ENCODE data around the gene JMJD7. TPM values are rescaled to one million over a fixed set of nuclear protein-coding genes. Genes with fewer than 3 reads are reported as not detected.

JMJD7 gene
- total and polyA plus RNA-seq, 10 donors = 3.2 to 20.1 (median 10.7) TPM

DNA sequence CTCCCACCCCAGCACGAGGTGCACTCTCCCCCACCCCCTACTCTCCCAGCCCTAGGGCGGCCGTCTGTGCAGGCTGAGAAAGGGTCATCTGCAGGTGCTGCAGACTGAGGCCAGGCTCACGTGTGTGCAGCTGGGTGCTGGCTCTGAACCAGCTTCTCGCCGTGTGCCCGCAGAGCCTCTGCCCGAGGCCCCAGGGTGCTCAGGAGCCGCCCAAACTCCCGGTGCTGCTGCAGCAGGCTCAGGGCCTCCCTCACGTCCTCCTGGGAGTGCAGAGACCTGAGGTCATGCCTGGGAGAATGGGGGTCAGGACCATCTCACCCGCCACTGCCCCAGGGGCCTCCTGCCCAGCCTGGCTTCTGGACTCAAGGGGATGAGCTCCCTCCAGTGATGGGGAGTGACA, 48.8 kb downstream of the JMJD7 start:
- WGBS, 5 donors = 70 to 86% (median 81%) methylated on average over 6 to 12 of the region's 12 CpGs
- Histone ChIP-seq H3K36me3 (no peaks in the 10 kb centered on the region), H3K9me3 (no peaks in the 10 kb centered on the region), H3K27ac (no peak overlapping the region), H3K4me1 (peaks cover 0 to 7% (median 3%) of the 10 kb centered on the region in 6 donors), H3K27me3 (replicated peaks in 1 of 7) (peaks cover 0 to 63% (median 4%) of the 10 kb centered on the region in 7 donors), H3K4me3 (no peak overlapping the region)
- intact Hi-C loops (cut with DNase I; ENCODE audit: low total_unique reads) = no loop called here
- TF ChIP-seq POLR2A (IDR thresholded peaks at IDR 0.05) = no peak
- TF ChIP-seq, protein P1, sequence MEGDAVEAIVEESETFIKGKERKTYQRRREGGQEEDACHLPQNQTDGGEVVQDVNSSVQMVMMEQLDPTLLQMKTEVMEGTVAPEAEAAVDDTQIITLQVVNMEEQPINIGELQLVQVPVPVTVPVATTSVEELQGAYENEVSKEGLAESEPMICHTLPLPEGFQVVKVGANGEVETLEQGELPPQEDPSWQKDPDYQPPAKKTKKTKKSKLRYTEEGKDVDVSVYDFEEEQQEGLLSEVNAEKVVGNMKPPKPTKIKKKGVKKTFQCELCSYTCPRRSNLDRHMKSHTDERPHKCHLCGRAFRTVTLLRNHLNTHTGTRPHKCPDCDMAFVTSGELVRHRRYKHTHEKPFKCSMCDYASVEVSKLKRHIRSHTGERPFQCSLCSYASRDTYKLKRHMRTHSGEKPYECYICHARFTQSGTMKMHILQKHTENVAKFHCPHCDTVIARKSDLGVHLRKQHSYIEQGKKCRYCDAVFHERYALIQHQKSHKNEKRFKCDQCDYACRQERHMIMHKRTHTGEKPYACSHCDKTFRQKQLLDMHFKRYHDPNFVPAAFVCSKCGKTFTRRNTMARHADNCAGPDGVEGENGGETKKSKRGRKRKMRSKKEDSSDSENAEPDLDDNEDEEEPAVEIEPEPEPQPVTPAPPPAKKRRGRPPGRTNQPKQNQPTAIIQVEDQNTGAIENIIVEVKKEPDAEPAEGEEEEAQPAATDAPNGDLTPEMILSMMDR (IDR thresholded peaks at IDR 0.05 in 8 of 11, conservative IDR thresholded peaks at IDR 0.05 in 3 of 11) = no peak
- TF ChIP-seq POLR2AphosphoS5 (IDR thresholded peaks at IDR 0.05) = no peak
- DNase-seq = peak; percentile 68

- no peaks in the 10 kb centered on the region for H3K36me3 ChIP-seq
- peak; percentile 68 for DNase-seq
- 84 to 91% (median 87%) methylated on average over 8 to 13 of the region's 13 CpGs for WGBS, 5 donors
- intact Hi-C loops (cut with DNase I; ENCODE audit: low total_unique reads) = no loop called here
- TF ChIP-seq, protein P1 (IDR thresholded peaks at IDR 0.05 in 8 of 11, conservative IDR thresholded peaks at IDR 0.05 in 3 of 11) = no peak
- no peak for TF ChIP-seq POLR2AphosphoS5 (IDR thresholded peaks at IDR 0.05)
- no peak for TF ChIP-seq POLR2A (IDR thresholded peaks at IDR 0.05)
- no peaks in the 10 kb centered on the region for H3K9me3 ChIP-seq
- H3K4me1 ChIP-seq = peaks cover 3 to 18% (median 14%) of the 10 kb centered on the region in 6 donors
- no peak overlapping the region for H3K27ac ChIP-seq
- no peak overlapping the region for H3K4me3 ChIP-seq
- peaks cover 0 to 74% (median 13%) of the 10 kb centered on the region in 7 donors for H3K27me3 ChIP-seq (replicated peaks in 1 of 7)
These were observed 49.9 kb downstream of the JMJD7 start for GRCh38 chr15:41877631-41878354.

- no peaks in the 10 kb centered on the region for H3K9me3 ChIP-seq
- H3K4me3 ChIP-seq = no peak overlapping the region
- no peaks in the 10 kb centered on the region for H3K36me3 ChIP-seq
- 81 to 95% (median 91%) methylated on average over 7 to 10 of the region's 10 CpGs for WGBS, 5 donors
- no peak for DNase-seq
- H3K4me1 ChIP-seq = peaks cover 4 to 22% (median 17%) of the 10 kb centered on the region in 6 donors
- H3K27ac ChIP-seq = no peak overlapping the region
- intact Hi-C loops (cut with DNase I; ENCODE audit: low total_unique reads) = no loop called here
- H3K27me3 ChIP-seq (replicated peaks in 1 of 7) = peaks cover 0 to 72% (median 13%) of the 10 kb centered on the region in 7 donors
- TF ChIP-seq POLR2A (IDR thresholded peaks at IDR 0.05) (no peak), POLR2AphosphoS5 (IDR thresholded peaks at IDR 0.05) (no peak)
- TF ChIP-seq, protein P1 (IDR thresholded peaks at IDR 0.05 in 8 of 11, conservative IDR thresholded peaks at IDR 0.05 in 3 of 11) = no peak
These were observed 50.4 kb downstream of the JMJD7 start for GRCh38 chr15:41878355-41878699.

- no peaks in the 10 kb centered on the region for H3K9me3 ChIP-seq
- H3K4me1 ChIP-seq = peaks cover 4 to 22% (median 17%) of the 10 kb centered on the region in 6 donors
- TF ChIP-seq POLR2A (IDR thresholded peaks at IDR 0.05) (no peak), POLR2AphosphoS5 (IDR thresholded peaks at IDR 0.05) (no peak)
- TF ChIP-seq, protein P1 (IDR thresholded peaks at IDR 0.05 in 8 of 11, conservative IDR thresholded peaks at IDR 0.05 in 3 of 11) = no peak
- intact Hi-C loops (cut with DNase I; ENCODE audit: low total_unique reads) = no loop called here
- H3K27ac ChIP-seq = no peak overlapping the region
- no peak for DNase-seq
- WGBS, 5 donors = 89 to 98% (median 92%) methylated on average over 5 to 10 of the region's 10 CpGs
- H3K36me3 ChIP-seq = no peaks in the 10 kb centered on the region
- peaks cover 0 to 64% (median 13%) of the 10 kb centered on the region in 7 donors for H3K27me3 ChIP-seq (replicated peaks in 1 of 7)
- H3K4me3 ChIP-seq = no peak overlapping the region
These were observed 51.5 kb downstream of the JMJD7 start for GRCh38 chr15:41879321-41879845.
